ENCODE results near the gene PJA2.

DNA sequence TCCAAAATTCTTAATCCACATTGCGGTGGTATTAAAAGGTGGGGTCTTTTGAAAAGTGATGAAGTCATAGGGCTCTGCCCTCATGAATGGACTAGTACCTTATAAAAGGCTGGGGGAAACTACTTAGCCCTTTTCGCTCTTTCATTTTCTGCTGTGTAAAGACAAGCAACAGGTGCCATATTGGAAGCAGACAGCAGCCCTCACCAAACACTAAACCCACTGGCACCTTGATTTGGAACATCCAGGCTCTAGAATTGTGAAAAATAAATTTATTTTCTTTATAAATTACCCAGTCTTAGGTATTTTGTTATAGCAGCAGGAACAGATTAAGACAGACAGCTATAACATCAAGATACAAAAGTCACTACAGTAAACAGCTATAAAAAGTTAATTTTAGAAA, 12.8 kb downstream of the PJA2 start:
- TF ChIP-seq, protein P1, sequence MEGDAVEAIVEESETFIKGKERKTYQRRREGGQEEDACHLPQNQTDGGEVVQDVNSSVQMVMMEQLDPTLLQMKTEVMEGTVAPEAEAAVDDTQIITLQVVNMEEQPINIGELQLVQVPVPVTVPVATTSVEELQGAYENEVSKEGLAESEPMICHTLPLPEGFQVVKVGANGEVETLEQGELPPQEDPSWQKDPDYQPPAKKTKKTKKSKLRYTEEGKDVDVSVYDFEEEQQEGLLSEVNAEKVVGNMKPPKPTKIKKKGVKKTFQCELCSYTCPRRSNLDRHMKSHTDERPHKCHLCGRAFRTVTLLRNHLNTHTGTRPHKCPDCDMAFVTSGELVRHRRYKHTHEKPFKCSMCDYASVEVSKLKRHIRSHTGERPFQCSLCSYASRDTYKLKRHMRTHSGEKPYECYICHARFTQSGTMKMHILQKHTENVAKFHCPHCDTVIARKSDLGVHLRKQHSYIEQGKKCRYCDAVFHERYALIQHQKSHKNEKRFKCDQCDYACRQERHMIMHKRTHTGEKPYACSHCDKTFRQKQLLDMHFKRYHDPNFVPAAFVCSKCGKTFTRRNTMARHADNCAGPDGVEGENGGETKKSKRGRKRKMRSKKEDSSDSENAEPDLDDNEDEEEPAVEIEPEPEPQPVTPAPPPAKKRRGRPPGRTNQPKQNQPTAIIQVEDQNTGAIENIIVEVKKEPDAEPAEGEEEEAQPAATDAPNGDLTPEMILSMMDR (IDR thresholded peaks at IDR 0.05): no peak
- TF ChIP-seq POLR2A (IDR thresholded peaks at IDR 0.05) (no peak), EP300 (IDR thresholded peaks at IDR 0.05) (no peak)
